ENCODE measurements around the gene SRSF3.
A peak's percentile ranks its signal among the peaks of the same experiment; 100 is the strongest.
"Not testable (repeated sequence)": the region's sequence is repeated elsewhere in the genome, so short reads cannot be mapped to it uniquely, and the experiment has no call there.

SRSF3 gene

DNA sequence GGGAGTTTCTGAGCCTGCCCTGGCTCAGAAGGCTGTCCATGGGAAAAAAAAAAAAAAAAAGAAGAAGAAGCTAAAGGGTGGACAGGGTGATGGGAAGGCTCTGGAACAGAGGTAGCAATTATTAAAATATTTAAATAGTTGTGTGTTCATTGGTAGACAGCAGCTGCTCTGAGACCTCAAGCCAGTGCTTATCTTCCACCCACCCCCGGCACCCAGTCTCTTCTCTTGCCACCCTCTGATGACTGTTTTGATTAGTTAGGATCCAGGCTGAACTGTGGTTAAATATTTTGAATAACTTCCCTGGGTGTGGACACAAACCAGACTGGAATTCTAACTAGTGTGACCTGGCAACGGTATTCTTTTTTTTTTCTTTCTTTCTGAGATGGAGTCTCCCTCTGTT, 16.9 kb upstream of the SRSF3 start:
- TF ChIP-seq, protein P1, sequence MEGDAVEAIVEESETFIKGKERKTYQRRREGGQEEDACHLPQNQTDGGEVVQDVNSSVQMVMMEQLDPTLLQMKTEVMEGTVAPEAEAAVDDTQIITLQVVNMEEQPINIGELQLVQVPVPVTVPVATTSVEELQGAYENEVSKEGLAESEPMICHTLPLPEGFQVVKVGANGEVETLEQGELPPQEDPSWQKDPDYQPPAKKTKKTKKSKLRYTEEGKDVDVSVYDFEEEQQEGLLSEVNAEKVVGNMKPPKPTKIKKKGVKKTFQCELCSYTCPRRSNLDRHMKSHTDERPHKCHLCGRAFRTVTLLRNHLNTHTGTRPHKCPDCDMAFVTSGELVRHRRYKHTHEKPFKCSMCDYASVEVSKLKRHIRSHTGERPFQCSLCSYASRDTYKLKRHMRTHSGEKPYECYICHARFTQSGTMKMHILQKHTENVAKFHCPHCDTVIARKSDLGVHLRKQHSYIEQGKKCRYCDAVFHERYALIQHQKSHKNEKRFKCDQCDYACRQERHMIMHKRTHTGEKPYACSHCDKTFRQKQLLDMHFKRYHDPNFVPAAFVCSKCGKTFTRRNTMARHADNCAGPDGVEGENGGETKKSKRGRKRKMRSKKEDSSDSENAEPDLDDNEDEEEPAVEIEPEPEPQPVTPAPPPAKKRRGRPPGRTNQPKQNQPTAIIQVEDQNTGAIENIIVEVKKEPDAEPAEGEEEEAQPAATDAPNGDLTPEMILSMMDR (IDR thresholded peaks at IDR 0.05; ENCODE audit: low read depth, low read length), result no peak
- no peak overlapping the region for H3K4me3 ChIP-seq (replicated peaks in 1 of 2; ENCODE audit: low read depth in 2 of 2, low read length in 2 of 2)
- peak; percentile 69 to 81 for DNase-seq (ENCODE audit: low read depth in 2 of 2)

- no peak for DNase-seq (ENCODE audit: low read depth in 2 of 2)
- TF ChIP-seq, protein P1 (IDR thresholded peaks at IDR 0.05; ENCODE audit: low read depth, low read length), result no peak
- H3K4me3 ChIP-seq (replicated peaks in 1 of 2; ENCODE audit: low read depth in 2 of 2, low read length in 2 of 2), result no peak overlapping the region
Observed at GRCh38 chr6:36578030-36578429, 16.1 kb upstream of the SRSF3 start.

DNA sequence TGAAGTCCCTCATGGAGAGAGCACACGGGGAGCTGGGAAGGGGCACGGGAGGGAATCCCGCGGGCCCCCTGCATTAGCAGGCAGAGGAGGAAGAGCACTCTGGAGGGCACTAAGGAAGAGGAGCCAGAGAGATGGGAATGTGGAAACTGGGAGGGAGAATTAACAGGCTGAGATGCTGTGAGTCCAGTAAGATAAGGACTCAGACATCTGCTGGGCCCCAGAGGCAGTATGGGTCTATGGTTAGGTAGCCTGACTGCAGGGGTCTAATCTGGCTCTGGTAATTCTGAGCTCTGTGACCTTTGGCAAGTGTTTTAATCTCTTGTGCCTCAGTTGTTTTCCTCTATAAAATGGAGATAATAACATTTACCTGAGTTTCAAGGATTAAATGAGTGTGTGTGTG, 15.7 kb upstream of the SRSF3 start:
- DNase-seq (ENCODE audit: low read depth in 2 of 2), result no peak
- TF ChIP-seq, protein P1 (IDR thresholded peaks at IDR 0.05; ENCODE audit: low read depth, low read length), result no peak
- H3K4me3 ChIP-seq (replicated peaks in 1 of 2; ENCODE audit: low read depth in 2 of 2, low read length in 2 of 2), result no peak overlapping the region

DNA sequence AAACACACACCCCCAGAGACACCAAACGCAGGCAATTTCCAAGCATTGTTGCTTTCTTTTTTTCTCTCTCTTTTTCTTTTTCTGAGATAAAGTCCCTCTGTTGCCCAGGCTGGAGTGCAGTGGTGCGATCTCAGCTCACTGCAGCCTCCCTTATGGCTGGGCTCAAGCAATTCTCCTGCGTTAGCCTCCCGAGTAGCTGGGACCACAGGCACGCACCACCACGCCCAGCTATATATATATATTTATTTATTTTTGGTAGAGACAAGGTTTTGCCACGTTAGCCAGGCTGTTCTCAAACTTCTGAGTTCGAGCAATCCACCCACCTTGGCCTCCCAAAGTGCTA, 14.0 kb upstream of the SRSF3 start:
- H3K4me3 ChIP-seq (replicated peaks in 1 of 2; ENCODE audit: low read depth in 2 of 2, low read length in 2 of 2), result no peak overlapping the region
- TF ChIP-seq, protein P1 (IDR thresholded peaks at IDR 0.05; ENCODE audit: low read depth, low read length), result no peak
- DNase-seq (ENCODE audit: low read depth in 2 of 2), result no peak

DNA sequence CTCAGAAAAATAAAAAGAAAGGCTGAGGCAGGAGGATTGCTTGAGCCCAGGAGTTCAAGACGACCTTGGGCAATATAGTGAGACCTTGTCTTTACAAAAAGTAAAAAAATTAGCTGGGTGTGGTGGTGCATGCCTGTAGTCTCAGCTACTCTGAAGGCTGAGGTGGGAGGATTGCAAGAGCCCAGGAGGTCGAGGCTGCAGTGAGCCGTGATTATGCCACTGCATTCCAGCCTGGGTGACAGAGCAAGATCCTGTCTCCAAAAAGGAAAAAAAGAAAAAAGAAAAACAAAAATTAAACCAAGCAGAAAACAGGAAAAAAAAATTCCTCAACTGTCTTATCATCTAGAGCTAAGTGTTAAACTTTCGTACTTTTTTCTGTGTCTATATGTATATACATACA, 12.4 kb upstream of the SRSF3 start:
- H3K4me3 ChIP-seq (replicated peaks in 1 of 2; ENCODE audit: low read depth in 2 of 2, low read length in 2 of 2), result no peak overlapping the region
- DNase-seq (ENCODE audit: low read depth in 2 of 2), result no peak
- TF ChIP-seq, protein P1 (IDR thresholded peaks at IDR 0.05; ENCODE audit: low read depth, low read length), result no peak

DNA sequence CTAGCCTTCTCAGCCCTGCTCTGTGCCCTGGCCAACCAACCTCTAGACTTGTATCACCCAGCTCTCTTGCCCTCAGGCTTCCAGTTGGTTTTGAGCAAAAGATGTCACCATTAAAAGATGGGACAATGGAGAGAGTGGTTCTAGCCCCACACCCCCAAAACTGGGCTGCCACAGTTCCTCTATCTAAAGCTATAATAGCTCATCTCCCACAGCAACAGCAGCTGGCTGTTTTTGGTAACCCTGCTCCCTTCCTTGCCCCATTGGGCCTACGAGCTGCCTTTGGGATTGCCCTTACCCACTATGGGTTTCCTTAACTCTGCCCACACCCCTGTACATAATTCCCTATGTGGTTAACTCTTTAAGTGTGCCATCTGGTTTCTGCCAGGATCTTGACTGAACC, 7.6 kb upstream of the SRSF3 start:
- no peak for DNase-seq (ENCODE audit: low read depth in 2 of 2)
- H3K4me3 ChIP-seq (replicated peaks in 1 of 2; ENCODE audit: low read depth in 2 of 2, low read length in 2 of 2), result no peak overlapping the region
- TF ChIP-seq, protein P1 (IDR thresholded peaks at IDR 0.05; ENCODE audit: low read depth, low read length), result no peak

DNA sequence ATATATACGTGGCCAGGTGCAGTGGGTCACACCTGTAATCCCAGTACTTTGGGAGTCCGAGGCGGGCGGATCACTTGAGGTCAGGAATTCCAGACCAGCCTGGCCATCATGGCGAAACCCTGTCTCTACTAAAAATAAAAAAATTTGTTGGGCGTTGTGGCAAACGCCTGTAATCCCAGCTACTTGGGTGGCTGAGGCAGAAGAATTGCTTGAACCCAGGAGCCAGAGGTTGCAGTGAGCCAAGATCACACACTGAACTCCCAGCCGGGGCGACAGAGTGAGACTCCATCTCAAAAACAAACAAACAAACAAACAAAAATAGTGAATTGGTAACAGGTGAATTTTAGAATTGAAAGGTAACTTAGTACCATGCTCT, 5.1 kb upstream of the SRSF3 start:
- not testable (repeated sequence) for H3K4me3 ChIP-seq (replicated peaks in 1 of 2; ENCODE audit: low read depth in 2 of 2, low read length in 2 of 2); DNase-seq (ENCODE audit: low read depth in 2 of 2)
